SK-N-SH (cell line): ENCODE measurements around the gene GPRC6A. TPM values are rescaled to one million over a fixed set of nuclear protein-coding genes. Genes with fewer than 3 reads are reported as not detected.

Experiments used
- CTCF ChIA-PET: fragments of 300-600, 350-600 bp; formaldehyde crosslinking; extraction: SDS; loops from one replicate; lab custom pipeline; 2021; lab: Yijun Ruan, JAX
- POLR2A ChIA-PET: fragments of 350-600 bp; sonication (Branson Sonifier 250); formaldehyde crosslinking; extraction: SDS; loops from one replicate; lab custom pipeline; 2020; ENCODE audit warnings: antibody characterized with exemption, inconsistent platforms; lab: Yijun Ruan, JAX
- DNase-seq: peaks from one replicate; pipeline ENCODE4 v3.0.0; 2012
- H2AFZ ChIP-seq: fragments of 200-600 bp; sonication (generic); 2 replicates; pipeline ENCODE4 v1.8.1; 2016; ENCODE audit warnings: antibody characterized with exemption, mild to moderate bottlenecking, low read depth
- H3F3A ChIP-seq: fragments of 200-600 bp; sonication (generic); replicated peaks from 2 replicates; pipeline ENCODE3; 2016; ENCODE audit warnings: antibody characterized with exemption, mild to moderate bottlenecking; ENCODE audit not compliant: insufficient read depth
- H3K27ac ChIP-seq, 2 experiments: fragments of 200-500 bp in 1 of 2; fragments of 200-600 bp in 1 of 2; sonication (Bioruptor generic) in 1 of 2; sonication (generic), shearing (Covaris generic) in 1 of 2; 2 replicates each; pipeline versions ENCODE4 v1.5.1 to v1.6.1; 2014 to 2016; ENCODE audit warnings: low read depth in 2 of 2, inconsistent platforms in 1 of 2, low read length in 1 of 2, mild to moderate bottlenecking in 1 of 2, mixed read lengths in 1 of 2
- H3K27me3 ChIP-seq: fragments of 200-600 bp; sonication (generic), shearing (Covaris generic); 2 replicates; pipeline ENCODE4 v1.6.1; 2016; ENCODE audit warnings: mixed run types; ENCODE audit not compliant: insufficient read depth
- H3K36me3 ChIP-seq, 2 experiments: fragments of 200-500 bp in 1 of 2; fragments of 200-600 bp in 1 of 2; sonication (Bioruptor generic) in 1 of 2; sonication (generic) in 1 of 2; replicated peaks in 1 of 2; 2 replicates each; pipeline versions ENCODE3 to v1.5.1; 2014 to 2016; ENCODE audit warnings: low read length in 1 of 2, mild to moderate bottlenecking in 1 of 2; ENCODE audit not compliant: insufficient read depth in 2 of 2, control insufficient read depth in 1 of 2
- H3K4me1 ChIP-seq, 2 experiments: fragments of 200-500 bp in 1 of 2; fragments of 200-600 bp in 1 of 2; sonication (Bioruptor generic) in 1 of 2; sonication (generic), shearing (Covaris generic) in 1 of 2; 2 replicates each; pipeline versions ENCODE4 v1.5.1 to v1.6.1; 2014 to 2016; ENCODE audit warnings: low read depth in 1 of 2, low read length in 1 of 2, mixed run types in 1 of 2; ENCODE audit not compliant: insufficient read depth in 2 of 2, control insufficient read depth in 1 of 2
- H3K4me2 ChIP-seq: fragments of 200-600 bp; sonication (generic), shearing (Covaris generic); 2 replicates; pipeline ENCODE4 v1.6.1; 2017; ENCODE audit warnings: mixed run types
- H3K4me3 ChIP-seq, 2 experiments: fragments of 200-500 bp in 1 of 2; fragments of 200-600 bp in 1 of 2; sonication (Bioruptor generic) in 1 of 2; sonication (generic), shearing (Covaris generic) in 1 of 2; 2 replicates each; pipeline versions ENCODE4 v1.5.1 to v1.8.1; 2014 to 2016; ENCODE audit warnings: low read depth in 2 of 2, inconsistent platforms in 1 of 2, low read length in 1 of 2, mild to moderate bottlenecking in 1 of 2, mixed read lengths in 1 of 2, moderate library complexity in 1 of 2
- H3K79me2 ChIP-seq: fragments of 200-600 bp; sonication (generic); 2 replicates; pipeline ENCODE4 v1.8.1; 2017; ENCODE audit warnings: mild to moderate bottlenecking; ENCODE audit not compliant: insufficient read depth
- H3K9ac ChIP-seq: fragments of 200-600 bp; sonication (generic); 2 replicates; pipeline ENCODE4 v1.6.1; 2017; ENCODE audit warnings: mixed run types
- H3K9me2 ChIP-seq: fragments of 200-600 bp; sonication (generic); 2 replicates; pipeline ENCODE4 v1.6.1; 2017; ENCODE audit warnings: mixed run types
- H3K9me3 ChIP-seq: fragments of 200-600 bp; sonication (generic); 2 replicates; pipeline ENCODE4 v1.6.1; 2017; ENCODE audit warnings: mixed run types, mild to moderate bottlenecking, moderate library complexity
- H4K20me1 ChIP-seq: fragments of 200-600 bp; sonication (generic); 2 replicates; pipeline ENCODE4 v1.6.1; 2017; ENCODE audit warnings: mild to moderate bottlenecking, mixed run types; ENCODE audit not compliant: insufficient read depth
- ELF1 ChIP-seq: IDR thresholded peaks from 2 replicates; pipeline ENCODE4 v1.4.0; 2012
- EP300 ChIP-seq, 2 experiments: IDR thresholded peaks; 2 replicates each; pipeline versions ENCODE4 v1.4.0 to v1.6.1; 2012; ENCODE audit warnings: borderline replicate concordance in 1 of 2, low read depth in 1 of 2, low read length in 1 of 2
- NRF1 ChIP-seq: IDR thresholded peaks from 2 replicates; pipeline ENCODE4 v1.6.1; 2012; ENCODE audit warnings: low read depth, mild to moderate bottlenecking, low read length
- POLR2AphosphoS5 ChIP-seq: IDR thresholded peaks from 2 replicates; pipeline ENCODE4 v1.6.1; 2012; ENCODE audit warnings: low read depth, low read length
- RCOR1 ChIP-seq: fragments of 150-350 bp; IDR thresholded peaks from 2 replicates; pipeline ENCODE4 v1.6.1; 2017; ENCODE audit warnings: antibody characterized with exemption, low read length
- SMC3 ChIP-seq: IDR thresholded peaks from 2 replicates; pipeline ENCODE4 v1.6.1; 2012; ENCODE audit warnings: low read depth, low read length, improper control_type of control experiment
- TCF12 ChIP-seq: IDR thresholded peaks from 2 replicates; pipeline ENCODE4 v1.4.0; 2012
- YY1 ChIP-seq: IDR thresholded peaks from 2 replicates; pipeline ENCODE4 v1.4.0; 2012; ENCODE audit warnings: low read depth, mild to moderate bottlenecking
- WGBS: methylation state at CpG from one replicate; pipeline ENCODE4 v1.1.6; 2017; ENCODE audit warnings: low lambda C conversion rate; 5-methylcytosine and 5-hydroxymethylcytosine counted together
- polyA plus RNA-seq, 3 experiments: library from polyadenylated mRNA; depleted of rRNA; stranded (reverse); fragments of >200 nt; gene quantifications; 2 replicates each; pipeline ENCODE4 v1.2.3, GENCODE V29; 2012
- TF ChIP-seq, protein P1 (sequence below): IDR thresholded peaks from 2 replicates; pipeline ENCODE4 v1.4.0; 2012; ENCODE audit warnings: low read depth
- TF ChIP-seq, protein P2 (sequence below): IDR thresholded peaks from 2 replicates; pipeline ENCODE4 v1.6.1; 2012; ENCODE audit warnings: mild to moderate bottlenecking, low read depth, low read length, moderate library complexity
- TF ChIP-seq, protein P3 (sequence below): IDR thresholded peaks from 2 replicates; pipeline ENCODE4 v1.4.0; 2012; ENCODE audit warnings: low read depth, borderline replicate concordance

Gene GPRC6A
- polyA plus RNA-seq, 1 of the 3 experiments (the other 2 are of a cell fraction): not detected

DNA sequence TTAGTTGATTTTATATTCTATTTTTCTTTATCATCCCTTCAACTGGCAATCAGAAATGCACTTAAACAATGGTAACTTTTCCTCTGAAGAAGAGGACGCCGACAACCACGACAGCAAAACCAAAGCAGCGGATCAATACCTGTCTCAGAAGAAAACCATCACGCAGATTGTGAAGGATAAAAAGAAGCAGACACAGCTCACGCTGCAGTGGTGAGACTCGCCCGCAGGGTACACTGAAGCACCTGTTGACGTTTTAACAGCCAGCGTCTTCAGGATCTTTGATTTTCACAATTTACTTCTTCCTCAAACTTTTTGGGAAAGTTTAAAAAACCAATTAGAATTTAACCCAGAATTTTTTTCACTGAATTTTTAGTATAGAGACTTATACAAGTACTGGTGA is 48.9 kb upstream of the GPRC6A start:
- Histone ChIP-seq H3K27me3 (peaks cover 22% of the 10 kb centered on the region), H3K9me2 (no peaks in the 10 kb centered on the region), H3K9me3 (no peaks in the 10 kb centered on the region), H3K36me3 (no peaks in the 10 kb centered on the region), H3K4me1 (peaks cover 0 to 7% of the 10 kb centered on the region in 2 experiments; a peak in 1 of 4 replicates), H4K20me1 (no peaks in the 10 kb centered on the region), H3K27ac (no peak overlapping the region), H3F3A (no peaks in the 10 kb centered on the region), H2AFZ (peak overlapping the region; percentile 59; the same call in 1 of the 2 replicates), H3K79me2 (no peaks in the 10 kb centered on the region), H3K9ac (no peak overlapping the region), H3K4me3 (no peak overlapping the region), H3K4me2 (peak overlapping the region; percentile 47; the same call in 1 of the 2 replicates)
- CTCF ChIA-PET: no interaction called here
- 4% methylated on average over 10 of the region's 10 CpGs for WGBS
- peak; percentile 6 for DNase-seq
- TF ChIP-seq EP300 (IDR thresholded peaks at IDR 0.05; ENCODE audit: borderline replicate concordance in 1 of 2, low read depth in 1 of 2, low read length in 1 of 2) (no peak), NRF1 (no peak), RCOR1 (no peak), POLR2AphosphoS5 (no peak), ELF1 (no peak), TCF12 (no peak), SMC3 (no peak), YY1 (no peak)
- TF ChIP-seq, protein P1, sequence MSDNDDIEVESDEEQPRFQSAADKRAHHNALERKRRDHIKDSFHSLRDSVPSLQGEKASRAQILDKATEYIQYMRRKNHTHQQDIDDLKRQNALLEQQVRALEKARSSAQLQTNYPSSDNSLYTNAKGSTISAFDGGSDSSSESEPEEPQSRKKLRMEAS: no peak
- TF ChIP-seq, protein P2, sequence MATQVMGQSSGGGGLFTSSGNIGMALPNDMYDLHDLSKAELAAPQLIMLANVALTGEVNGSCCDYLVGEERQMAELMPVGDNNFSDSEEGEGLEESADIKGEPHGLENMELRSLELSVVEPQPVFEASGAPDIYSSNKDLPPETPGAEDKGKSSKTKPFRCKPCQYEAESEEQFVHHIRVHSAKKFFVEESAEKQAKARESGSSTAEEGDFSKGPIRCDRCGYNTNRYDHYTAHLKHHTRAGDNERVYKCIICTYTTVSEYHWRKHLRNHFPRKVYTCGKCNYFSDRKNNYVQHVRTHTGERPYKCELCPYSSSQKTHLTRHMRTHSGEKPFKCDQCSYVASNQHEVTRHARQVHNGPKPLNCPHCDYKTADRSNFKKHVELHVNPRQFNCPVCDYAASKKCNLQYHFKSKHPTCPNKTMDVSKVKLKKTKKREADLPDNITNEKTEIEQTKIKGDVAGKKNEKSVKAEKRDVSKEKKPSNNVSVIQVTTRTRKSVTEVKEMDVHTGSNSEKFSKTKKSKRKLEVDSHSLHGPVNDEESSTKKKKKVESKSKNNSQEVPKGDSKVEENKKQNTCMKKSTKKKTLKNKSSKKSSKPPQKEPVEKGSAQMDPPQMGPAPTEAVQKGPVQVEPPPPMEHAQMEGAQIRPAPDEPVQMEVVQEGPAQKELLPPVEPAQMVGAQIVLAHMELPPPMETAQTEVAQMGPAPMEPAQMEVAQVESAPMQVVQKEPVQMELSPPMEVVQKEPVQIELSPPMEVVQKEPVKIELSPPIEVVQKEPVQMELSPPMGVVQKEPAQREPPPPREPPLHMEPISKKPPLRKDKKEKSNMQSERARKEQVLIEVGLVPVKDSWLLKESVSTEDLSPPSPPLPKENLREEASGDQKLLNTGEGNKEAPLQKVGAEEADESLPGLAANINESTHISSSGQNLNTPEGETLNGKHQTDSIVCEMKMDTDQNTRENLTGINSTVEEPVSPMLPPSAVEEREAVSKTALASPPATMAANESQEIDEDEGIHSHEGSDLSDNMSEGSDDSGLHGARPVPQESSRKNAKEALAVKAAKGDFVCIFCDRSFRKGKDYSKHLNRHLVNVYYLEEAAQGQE: no peak
- TF ChIP-seq, protein P3, sequence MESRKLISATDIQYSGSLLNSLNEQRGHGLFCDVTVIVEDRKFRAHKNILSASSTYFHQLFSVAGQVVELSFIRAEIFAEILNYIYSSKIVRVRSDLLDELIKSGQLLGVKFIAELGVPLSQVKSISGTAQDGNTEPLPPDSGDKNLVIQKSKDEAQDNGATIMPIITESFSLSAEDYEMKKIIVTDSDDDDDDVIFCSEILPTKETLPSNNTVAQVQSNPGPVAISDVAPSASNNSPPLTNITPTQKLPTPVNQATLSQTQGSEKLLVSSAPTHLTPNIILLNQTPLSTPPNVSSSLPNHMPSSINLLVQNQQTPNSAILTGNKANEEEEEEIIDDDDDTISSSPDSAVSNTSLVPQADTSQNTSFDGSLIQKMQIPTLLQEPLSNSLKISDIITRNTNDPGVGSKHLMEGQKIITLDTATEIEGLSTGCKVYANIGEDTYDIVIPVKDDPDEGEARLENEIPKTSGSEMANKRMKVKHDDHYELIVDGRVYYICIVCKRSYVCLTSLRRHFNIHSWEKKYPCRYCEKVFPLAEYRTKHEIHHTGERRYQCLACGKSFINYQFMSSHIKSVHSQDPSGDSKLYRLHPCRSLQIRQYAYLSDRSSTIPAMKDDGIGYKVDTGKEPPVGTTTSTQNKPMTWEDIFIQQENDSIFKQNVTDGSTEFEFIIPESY: no peak
- POLR2A ChIA-PET: no interaction called here
